NCI-H774 (cell line): Measurements from ENCODE around the gene ABL1.
"Not testable (repeated sequence)": the region's sequence is repeated elsewhere in the genome, so short reads cannot be mapped to it uniquely, and the experiment has no call there.

ENCODE experiments used
- DNase-seq: peaks from one replicate; lab custom pipeline; 2025; lab: John Stamatoyannopoulos, UW

Gene ABL1

GRCh38 chr9:130903194-130904069 lies 68.4 kb downstream of the ABL1 start:
- no peak for DNase-seq

DNA sequence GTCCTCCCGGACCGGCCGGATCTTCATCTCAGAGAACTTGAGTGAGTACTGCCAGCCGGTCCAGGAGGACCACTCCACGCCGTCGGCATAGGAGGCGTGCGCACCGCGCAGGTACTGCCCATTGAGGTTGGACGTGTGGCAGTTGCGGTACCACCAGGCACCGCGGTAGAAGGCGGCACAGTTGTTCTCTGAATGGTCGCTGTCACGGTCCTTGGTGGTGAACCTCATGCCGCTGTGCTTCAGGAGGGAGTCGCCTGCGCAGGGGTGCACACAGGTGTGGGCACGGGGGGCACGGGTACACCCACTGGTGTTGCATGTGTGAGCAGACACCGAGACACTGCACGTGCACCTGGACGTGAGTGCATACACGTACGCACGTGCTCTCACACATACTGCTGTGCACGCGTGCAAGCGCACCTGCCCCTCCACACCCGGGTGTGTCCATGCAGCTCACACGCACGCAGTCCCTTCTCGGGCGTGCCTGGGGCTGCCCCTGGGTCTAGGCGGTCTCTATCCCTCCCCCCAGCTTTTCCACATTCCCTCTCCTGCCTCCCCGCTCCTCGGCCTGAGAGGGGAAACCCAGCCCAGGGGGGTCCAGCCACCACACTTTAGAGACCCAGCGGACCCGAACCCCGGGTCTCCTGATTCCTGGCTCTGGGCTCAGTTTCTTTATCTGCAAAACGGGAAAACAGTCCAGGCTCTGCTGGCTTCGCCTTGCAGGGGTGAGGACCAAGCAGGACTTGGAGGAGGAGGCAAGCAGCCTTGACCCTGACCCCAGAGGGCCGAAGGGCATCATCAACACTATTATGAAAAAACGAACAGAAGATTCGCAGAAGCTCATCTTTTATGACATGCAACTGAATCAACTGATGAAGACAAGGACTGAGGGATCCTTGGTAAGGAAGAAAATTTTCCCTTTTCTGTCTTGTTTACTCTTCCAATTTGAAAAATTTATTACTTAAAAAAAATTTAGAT lies 69.3 kb downstream of the ABL1 start:
- DNase-seq: no peak

GRCh38 chr9:130905125-130905901 lies 70.3 kb downstream of the ABL1 start:
- DNase-seq: no peak

DNA sequence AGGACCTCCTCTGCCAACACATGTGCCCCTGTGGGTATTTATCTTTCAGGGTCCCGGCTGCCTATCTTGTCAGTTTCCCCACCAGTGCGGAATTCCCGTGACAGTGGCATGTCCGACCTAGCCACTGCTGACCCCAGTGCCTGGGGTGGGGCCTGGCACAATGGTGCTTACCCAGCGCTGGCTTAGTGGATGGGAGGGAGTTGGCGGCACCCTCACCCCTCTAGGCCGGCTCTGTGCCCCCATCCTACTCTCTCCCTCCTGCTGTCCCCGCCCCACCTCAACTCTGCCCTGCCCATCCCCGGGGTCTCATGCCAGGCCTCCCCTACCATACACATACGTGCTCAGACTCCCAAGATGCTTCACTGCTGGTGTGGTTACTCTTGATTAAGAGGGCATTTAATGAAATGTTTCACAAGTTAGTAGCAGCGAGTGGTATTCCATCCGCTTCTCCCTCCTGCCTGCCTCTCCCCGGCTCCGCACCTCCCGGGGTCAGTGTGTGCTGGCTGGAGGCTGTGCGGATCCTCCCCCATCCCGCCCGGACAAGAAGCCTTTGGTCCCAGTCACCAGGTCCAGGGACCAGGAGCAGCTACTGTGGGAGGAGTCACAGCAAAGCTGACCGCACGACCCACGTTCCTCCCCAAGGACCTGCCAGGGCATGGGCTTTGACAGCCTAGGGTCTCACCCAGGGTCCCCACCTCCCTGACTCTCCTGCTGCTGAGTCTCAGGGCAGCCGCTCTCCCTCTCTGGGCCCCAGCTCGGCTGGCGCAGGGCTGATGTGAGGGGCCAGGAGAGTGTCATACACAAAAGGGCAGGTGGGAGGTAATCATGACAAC lies 71.1 kb downstream of the ABL1 start:
- no peak for DNase-seq

DNA sequence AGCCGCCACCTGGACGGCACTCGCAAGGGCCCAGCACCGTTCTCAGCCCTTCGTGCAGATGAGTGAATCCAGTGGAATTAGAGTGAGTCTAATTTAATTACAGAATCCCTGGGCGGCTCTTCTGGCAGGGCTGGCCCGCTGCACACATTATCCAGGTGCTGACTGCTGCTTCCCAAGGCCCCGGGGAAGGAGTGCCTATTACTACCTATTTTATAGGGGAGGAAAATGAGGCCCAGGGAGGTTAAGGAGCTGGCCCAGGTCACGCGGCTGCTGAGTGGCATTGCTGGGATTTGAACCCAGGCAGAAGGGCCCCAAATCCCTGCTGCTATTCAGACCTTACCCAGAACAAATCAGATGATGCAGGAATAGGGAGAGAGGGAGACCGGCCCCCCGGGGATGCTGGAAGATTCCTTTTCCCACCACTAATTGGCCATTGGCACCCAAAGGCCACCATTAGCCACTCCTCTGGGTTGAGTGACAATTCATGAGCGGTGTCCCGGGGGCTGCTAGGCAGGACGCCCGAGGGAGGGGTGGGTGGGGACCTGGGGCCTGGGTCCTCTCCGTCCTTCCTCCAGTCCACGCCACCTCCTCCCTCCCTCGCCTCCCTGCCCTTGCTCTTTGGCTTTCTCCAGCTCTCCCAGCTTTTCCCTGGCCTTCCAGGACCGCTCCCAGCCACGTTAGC lies 71.8 kb downstream of the ABL1 start:
- no peak for DNase-seq

GRCh38 chr9:130908146-130908877 lies 73.3 kb downstream of the ABL1 start:
- DNase-seq: no peak

GRCh38 chr9:130908878-130909355 lies 73.9 kb downstream of the ABL1 start:
- DNase-seq: no peak

GRCh38 chr9:130910041-130910440 lies 75.0 kb downstream of the ABL1 start:
- not testable (repeated sequence) for DNase-seq

DNA sequence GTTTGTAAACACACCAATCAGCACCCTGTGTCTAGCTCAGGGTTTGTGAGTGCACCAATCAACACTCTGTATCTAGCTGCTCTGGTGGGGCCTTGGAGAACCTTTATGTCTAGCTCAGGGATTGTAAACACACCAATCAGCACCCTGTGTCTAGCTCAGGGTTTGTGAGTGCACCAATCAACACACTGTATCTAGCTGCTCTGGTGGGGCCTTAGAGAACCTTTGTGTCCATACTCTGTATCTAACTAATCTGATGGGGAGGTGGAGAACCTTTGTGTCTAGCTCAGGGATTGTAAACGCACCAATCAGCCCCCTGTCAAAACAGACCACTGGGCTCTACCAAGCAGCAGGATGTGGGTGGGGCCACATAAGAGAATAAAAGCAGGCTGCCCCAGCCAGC lies 75.6 kb downstream of the ABL1 start:
- DNase-seq: not testable (repeated sequence)

DNA sequence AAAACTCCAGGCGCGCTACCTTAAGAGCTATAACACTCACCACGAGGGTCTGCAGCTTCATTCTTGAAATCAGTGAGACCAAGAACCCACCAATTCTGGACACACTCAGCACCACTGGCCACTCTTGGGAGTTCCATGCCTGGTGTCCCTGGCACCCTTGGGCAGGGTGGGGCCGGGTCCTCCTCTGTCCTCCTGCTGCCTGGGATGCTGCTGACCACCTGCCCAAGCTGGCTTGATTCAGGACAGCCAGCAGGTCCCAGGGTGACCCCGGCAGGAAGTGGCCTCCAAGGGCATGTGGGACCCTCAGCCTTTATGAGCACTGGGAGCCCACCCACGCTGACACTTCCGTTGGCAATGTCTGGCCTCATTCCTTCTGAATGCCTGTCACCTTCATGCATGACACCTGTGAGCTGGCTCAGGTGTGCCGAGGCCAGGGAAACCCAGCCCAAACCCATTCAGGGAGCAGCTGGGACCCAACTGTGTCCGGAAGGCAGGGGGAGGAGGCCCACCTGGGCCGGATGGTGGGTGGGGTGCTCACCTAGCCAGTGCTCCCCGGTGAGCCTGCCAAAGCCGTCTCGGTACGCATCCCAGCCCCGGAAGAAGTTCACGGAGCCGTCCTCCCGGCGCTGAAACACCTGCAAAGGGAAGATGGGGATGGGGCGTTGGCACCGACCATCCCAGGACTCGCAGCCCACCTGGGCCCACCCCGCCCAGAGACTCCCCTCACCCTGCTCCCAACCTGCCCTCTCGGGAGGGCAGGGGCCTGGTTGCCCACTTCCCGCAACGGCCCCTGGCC lies 76.4 kb downstream of the ABL1 start:
- DNase-seq: no peak

GRCh38 chr9:130912932-130913598 lies 78.0 kb downstream of the ABL1 start:
- peak; percentile 37 for DNase-seq

- DNase-seq: no peak
Observed at GRCh38 chr9:130913599-130914416, 78.8 kb downstream of the ABL1 start.

- no peak for DNase-seq
Observed at GRCh38 chr9:130914417-130915095, 79.5 kb downstream of the ABL1 start.

- no peak for DNase-seq
Observed at GRCh38 chr9:130915096-130915447, 80.0 kb downstream of the ABL1 start.

DNA sequence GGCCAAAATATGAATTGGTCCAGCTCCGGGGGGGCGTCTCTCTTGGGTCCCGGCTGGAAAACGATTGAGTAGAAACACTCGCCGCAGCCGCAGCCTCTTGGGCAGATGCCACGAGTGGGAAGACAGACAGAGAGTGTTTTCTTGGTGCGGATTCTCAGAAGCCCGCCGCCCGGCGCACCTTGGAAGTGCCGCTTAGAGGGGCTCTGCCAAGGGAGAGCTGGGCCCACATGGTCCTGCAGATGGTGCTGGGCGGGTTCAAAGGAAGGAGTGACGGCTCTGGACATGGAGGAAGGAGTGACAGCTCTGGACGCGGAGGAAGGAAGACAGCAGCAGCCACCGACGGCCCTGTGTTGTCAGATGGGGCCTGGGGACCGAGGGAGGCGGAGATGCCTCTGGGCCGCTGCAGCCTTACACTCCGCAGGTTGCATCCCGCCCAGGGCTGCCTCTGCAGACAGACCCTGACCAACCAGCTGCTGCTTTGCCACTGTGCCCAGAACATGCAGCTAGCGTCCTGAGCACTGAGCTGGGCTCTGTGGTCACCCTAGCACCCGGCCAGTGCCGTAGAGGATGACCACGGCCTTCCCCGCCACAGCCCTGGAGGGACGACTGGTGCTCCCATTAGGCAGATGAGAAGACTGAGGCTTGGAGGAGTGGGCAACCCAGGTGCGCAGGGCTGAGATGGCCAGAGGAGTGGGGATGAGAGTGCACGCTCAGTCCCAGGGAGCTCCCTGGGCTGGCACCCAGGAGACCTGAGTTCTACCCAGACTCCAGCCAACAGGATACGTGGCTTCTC lies 82.3 kb downstream of the ABL1 start:
- no peak for DNase-seq
